CD4-positive, alpha-beta T cell treated with Interleukin-6 at 100 ng/mL for 8 hours (primary cell): Measurements from ENCODE around the gene SLC52A1.
"Not testable (repeated sequence)": the region's sequence is repeated elsewhere in the genome, so short reads cannot be mapped to it uniquely, and the experiment has no call there.

Source experiments
- DNase-seq: peaks from one replicate; pipeline ENCODE4 v3.0.0-alpha.2; 2020; ENCODE audit warnings: mixed read lengths, low spot score

The SLC52A1 gene

DNA sequence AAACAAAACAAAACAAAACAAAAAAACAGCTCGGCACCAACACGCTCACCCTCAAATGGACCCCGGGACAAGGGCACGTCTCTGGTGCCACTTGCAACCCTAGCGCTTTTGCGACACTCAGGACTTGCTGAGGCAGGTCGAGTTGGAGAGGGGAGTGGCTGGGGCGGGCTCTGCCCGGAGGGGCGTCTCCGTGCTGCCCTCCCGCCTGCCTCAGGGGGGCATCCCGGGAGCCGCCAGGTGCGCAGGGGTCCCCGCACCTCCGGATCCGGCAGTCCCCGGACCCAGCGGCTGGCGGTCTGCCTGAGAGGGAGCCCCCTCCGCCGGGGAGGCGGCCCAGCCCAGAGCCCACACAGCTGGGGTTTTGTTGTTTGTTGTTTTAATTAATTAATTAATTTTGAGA lies at the start of gene SLC52A1:
Gene SLC52A1, minus strand, starts transcription at position 112 of the 400 bp plus-strand sequence. CDS start 820 bp downstream, outside the sequence.
- DNase-seq: no peak

DNA sequence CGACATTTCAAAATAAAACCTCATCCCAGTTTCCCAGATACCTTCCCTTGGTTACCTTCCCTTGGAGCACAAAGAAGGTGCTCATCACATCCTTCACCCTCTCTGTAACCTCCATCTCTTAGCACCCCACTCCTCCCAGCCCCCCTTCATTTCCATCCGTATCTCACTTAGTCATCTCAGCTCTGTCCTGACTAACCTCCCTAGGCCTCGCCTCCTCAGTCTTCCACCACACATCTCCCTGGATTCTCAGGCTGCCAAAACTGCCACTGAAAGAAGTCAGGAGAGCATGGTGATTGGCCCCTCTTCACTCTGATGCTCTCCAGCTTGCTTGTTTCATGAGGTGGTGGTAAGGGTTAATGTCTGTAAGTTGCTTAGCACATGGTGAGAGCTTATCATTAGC lies 45.4 kb upstream of the SLC52A1 start:
- DNase-seq: no peak

DNA sequence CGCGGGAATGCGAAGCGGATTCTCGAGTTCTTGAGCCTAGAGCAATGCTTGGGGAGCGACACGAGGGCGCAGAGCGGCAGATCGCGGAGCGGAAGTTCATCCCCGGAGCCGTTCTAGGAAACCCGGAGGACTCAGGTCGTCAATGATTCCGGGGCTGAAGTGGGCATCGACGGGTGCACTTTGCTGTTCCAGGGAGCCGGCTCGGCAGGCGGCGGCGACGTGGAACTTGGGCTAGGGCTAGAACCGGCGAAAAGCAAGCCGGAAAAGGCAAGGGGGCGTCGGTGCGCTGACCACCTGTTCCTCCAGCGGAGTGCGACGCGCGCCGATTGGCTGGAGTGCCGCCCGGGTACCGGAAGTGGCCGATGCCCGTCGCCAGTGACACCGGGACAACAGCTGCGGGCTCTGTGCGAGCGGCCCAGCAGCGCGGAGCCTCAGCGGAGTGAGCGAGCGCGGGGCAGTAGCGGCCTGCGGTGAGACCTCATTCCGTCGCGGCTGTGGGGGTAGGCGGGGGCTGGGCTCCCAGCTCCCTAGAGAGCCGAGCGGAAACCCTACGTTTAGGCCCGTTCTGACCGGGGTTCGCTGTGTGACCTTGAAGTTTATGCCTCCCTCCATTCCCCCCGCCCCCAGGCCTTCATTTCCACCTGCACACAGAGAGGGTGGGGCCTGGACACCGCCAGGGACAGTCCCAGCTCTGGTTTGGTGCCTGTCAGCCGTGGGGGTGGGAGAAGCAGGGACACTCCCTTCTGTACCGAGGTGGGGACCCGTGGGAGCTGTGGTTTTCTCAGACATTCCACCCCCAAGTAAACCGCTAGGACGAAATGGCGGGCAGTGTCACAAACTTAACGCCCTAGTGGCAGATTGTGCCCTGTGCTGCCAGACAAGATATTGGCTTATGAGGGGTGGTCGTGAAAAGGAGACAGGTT lies 43.1 kb upstream of the SLC52A1 start, which contains the start of gene ZFP3:
Gene ZFP3, plus strand, starts transcription at position 362 of the 923 bp plus-strand sequence. CDS start 13,038 bp downstream, outside the sequence.
- DNase-seq: peak; percentile 74

DNA sequence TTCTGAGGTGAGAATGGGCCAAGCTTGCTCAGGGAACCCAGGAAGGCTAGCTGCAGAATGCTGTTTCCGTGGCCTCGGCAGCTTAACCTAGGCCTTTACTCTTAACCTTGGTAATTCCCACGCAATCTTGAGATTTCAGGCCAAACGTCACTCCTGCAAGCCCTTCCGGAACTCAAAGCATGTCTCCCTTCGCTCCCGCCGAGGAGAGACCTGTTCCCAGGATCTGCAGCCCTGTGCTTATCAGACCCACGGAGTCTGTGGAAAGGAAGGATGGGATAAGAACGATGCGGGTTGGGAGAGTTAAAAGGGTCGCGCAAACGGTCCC lies 42.5 kb upstream of the SLC52A1 start:
- no peak for DNase-seq

DNA sequence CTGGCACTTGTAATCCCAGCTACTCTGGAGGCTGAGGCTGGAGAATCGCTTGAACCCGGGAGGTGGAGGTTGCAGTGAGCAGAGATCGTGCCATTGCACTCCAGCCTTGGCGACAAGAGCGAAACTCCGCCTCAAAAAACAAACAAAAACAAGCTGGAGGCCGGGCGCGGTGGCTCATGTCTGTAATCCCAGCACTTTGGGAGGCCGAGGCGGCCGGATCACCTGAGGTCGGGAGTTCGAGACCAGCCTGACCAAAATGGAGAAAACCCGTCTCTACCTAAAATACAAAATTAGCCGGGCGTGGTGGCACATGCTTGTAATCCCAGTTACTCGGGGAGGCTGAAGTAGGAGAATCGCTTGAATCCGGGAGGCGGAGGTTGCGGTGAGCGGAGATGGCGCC lies 42.0 kb upstream of the SLC52A1 start:
- not testable (repeated sequence) for DNase-seq

DNA sequence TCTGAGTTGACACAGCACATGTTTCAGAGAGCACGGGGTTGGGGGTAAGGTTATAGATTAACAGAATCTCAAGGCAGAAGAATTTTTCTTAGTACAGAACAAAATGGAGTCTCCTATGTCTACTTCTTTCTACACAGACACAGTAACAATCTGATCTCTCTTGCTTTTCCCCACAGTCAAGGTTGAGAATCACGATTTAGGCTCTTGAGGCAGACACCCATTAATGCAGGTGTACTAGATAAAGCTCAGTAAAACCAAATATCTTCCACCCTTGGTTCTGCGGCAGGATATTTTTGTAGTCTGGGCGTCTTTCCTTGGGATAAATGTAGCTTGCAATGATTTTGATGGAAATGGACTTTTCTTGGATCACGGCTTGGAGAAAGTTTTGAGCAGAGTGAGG lies 40.2 kb upstream of the SLC52A1 start:
- not testable (repeated sequence) for DNase-seq

DNA sequence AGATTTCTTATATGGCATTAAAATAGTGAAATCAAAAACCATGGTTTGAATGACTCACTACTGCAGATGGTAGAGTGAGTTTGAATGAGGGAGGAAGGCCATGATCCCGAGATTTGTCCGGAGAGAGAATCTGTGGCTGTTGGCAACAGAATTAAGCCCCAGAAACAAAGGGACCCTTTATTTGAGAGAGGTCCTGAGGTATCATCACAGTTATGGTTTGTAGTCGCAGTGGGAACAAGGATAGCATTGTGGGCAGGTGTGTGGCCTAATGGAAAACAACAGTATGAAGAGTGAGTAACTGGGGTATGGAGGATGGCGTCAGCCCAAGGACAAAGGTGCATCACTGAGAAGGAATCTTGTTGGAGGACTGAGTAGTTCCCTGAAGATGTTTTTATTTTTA lies 34.5 kb upstream of the SLC52A1 start:
- DNase-seq: no peak

DNA sequence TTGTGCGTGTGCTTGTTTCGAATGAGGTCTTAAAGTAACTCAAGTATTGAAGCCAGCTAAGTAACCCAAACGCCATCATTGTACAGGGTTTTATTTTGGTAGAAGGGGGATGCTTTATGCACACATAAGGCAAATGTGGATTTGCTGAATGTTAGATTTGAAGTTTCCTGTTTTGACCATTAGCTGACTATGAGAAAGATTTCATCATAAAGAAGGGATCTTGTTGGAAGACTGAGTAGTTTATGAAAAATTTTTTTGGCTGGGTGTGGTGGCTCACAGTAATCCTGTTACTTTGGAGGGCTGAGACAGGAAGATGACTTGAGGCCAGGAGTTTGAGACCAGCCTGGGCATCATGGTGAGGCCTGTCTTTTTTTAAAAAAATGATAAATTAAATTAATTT lies 33.0 kb upstream of the SLC52A1 start:
- no peak for DNase-seq

DNA sequence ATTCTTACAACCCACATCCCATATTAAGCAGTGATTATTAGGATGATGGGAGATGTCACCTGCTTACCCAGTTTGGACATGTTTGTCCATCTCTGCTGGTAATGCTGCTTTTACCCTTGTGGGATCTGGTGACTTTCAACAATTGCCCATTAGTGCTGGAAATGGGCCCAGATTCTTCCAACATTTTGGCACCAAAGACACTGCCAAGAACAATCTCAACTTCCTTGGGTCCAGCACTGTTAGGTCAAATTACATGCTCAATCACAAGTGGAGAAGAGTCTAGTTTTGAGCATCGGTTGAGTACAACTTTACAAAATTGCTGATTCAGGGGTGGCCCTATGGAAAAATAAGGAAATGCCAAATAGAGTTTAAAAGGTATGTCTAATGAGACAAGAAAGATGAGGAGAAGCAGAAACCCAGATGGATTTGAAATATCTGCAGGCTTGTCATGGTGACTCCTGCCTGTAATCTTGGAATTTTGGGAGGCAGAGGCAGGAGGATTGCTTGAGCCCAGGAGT lies 30.1 kb upstream of the SLC52A1 start:
- DNase-seq: no peak

DNA sequence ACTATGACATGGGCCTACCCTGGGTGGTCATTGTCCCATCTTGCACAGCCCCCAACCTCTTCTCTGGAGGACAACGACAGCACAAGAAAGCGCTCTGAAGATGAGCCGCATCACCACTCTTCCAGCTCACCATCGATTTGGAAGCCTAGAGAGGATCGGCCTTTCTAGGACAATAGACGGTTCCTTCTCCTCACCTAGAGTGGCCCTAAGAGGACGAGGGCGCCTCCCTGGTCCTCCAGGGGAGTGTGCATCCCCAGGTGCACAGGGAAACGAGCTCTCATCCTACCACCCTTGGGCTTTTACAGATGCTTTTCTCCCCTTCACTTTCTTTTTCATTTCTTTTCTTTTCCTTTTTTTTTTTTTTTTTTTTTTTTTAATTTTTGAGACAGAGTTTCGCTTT lies 20.3 kb upstream of the SLC52A1 start:
- no peak for DNase-seq

DNA sequence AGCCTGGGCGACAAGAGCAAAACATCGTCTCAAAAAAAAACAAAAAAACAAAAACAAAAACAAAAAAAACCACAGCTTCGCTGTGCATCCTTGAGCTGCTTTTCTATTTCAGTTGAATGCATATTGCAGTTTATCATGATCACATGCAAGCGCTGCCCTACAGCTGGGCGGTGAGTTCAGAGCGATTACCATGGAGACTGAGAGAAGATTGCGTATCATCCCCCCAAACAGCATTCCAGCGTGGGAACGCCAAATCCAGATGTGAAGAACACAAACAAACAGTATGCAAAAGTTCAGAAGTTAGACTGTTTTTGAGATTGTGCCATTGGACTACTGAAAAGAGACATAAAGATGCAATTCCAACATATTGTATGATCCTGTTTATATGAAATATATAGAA lies 15.1 kb upstream of the SLC52A1 start:
- DNase-seq: no peak

DNA sequence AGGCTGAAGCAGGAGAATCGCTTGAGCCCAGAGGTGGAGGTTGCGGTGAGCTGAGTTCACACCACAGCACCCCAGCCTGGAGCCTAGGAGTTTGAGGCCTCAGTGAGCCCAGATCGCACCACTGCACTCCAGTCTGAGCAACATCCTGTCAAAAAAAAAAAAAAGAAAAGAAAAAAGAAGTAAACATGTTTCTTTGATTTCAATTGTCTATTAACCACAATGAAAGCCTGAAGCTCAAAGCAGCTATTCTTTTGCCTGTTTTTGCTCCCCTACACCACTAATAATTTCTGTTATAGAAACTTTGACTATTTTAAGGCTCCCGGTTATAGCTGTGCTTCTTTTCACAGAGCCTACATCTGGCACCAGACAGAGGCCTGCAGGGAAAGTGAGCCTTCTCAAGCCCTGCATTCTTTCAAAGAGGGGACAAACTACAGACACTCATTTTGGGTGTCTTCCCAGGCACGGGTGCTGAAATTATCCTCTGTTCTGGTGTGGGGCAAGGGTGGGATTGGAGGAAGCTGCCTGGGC lies 14.2 kb upstream of the SLC52A1 start:
- peak; percentile 88 for DNase-seq

DNA sequence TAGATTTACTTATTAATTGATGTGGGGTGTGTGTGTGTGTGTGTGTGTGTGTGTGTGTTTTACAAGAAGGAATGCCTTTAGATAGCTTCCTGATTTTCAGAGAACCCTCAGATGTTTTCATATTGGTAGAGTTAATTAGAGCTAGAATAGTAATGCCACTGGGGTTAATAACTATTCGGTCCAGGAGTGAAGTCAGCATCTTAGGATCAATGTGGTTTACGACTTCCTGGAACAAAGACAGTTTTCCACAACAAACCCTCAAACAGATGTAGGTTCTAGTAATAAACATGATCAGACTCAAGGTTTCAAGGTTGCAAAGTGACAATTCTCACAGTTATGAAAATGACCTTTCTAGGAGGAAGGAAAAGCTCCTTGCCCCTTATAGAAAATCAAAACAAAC lies 12.2 kb upstream of the SLC52A1 start:
- DNase-seq: no peak

DNA sequence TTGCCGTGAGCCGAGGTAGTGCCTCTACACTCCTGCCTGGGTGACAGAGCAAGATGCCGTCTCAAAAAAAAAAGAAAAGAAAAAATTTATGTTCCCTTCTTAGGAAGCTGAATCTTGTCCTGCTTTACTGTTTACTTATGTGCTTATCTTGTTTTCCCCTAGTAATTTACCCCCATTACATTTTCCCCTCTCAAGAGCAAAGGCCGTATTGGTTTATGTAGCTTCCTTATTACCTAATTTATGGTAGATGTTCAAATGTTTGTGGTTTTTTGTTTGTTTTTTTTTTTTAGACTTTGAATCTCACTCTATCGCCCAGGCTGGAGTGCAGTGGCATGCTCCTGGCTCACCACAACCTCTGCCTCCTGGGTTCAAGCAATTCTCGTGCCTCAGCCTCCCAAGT lies 10.3 kb upstream of the SLC52A1 start:
- DNase-seq: no peak

DNA sequence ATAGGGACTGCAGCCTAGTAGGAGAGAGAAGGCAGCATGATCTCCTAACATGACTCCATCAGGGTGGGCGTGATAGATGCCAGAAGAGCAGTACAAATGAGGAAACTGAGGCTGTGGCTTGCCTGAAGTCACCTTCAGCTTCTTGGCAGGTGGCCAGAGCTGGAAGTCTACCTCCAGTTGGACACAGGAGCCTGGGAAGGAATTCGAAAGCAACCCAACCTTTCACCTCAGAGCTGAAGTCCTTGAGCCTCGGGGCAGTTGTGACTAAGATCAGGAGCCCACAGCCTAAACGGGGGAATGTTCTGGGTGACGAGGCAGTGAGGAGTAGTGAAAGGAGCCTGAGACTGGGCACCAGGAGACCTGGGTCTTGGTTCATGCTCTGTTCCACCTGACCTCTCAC lies 9.4 kb upstream of the SLC52A1 start:
- DNase-seq: no peak

DNA sequence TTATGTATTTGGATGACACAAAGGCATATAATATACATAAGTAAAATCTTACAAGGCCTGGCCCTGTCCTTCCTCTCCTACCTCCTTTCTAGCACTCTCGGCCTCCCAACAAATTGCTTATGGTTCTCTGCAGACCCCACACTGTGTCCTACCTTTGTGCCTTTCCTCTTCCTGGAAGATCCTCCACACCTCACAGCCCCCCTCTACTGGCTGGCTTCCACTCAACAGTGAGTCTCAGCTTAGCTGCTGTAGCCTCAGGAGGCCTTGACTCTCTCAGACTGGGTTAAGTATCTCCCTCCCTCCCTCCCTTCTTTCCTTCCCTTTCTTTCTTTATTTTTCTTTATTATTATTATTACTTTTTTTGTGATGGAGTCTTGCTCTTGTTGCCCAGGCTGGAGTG lies 8.3 kb upstream of the SLC52A1 start:
- DNase-seq: no peak

DNA sequence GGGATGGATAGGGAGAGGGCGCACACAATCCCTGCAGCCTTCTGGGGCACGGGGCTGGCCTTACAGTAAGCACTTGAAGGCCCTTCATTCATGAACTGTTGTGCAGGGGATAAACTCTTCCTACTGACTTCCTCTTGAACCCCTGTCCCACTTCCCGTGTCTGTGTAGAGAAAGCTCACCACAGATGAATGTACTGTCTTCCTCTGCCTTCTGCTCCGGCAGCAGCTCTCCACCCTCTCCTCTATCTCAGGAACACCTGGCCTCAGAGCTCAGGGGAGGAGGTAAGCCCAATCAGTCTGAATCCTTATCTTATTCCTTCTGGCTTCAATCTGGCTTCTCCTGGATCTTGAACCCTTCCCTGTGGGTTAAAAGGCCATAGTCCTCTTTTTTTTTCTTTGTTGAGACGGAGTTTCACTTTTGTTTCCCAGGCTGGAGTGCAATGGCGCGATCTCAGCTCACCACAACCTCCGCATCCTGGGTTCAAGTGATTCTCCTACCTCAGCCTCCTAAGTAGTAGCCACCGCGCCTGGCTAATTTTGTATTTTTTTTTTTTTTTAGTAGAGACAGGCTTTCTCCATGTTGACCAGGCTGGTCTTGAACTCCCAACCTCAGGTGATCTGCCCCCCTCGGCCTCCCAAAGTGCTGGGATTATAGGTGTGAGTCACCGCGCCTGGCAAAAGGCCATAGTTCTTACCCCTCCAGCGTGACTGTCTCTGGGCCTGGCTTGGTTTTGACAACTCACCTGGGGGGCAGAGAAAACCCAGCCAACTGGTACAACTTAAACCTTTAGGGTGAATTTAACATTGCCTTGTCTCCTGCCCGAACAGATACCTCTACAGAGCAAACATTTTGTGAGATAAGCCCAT lies 7.2 kb upstream of the SLC52A1 start:
- DNase-seq: peak; percentile 49

DNA sequence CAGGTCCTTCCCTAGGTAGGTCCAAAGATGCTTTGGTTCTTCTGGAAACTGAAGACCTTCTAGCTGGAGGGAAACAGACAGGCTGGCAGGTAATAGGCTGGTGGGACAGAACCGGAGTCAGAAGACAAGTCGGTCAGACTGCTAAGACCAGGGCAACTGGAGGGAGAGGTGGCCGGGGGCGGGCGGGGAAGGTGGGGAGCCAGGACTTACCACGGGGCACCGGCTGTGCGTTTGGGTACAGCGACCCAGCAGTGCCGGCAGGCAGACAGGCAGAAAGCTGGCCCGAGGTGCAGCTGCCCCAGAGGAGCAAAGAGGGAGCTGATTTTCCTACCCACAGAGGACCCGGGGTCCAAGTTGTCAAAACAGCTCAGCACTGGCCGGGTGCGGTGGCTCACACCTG lies 575 bp downstream of the SLC52A1 start:
- DNase-seq: no peak

DNA sequence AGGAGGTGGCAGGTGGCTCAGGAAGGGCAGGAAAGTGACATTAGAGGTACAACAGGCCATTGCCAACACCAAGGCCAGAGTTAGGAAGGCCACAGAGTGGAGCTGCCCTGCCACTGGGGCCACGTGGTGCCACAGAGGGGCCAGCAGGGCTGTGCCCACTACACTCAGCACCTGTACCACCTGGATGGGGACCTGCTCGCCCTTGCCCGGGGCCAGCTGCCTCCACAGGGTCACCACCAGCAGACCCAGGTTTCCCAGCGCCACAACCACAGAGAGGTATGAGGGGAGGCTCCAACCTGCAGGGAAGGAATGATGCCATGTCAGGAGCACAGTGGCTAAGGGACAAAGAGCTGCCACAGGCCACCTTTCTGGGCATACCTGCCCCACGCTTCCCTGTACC lies 1.2 kb downstream of the SLC52A1 start:
- DNase-seq: no peak

DNA sequence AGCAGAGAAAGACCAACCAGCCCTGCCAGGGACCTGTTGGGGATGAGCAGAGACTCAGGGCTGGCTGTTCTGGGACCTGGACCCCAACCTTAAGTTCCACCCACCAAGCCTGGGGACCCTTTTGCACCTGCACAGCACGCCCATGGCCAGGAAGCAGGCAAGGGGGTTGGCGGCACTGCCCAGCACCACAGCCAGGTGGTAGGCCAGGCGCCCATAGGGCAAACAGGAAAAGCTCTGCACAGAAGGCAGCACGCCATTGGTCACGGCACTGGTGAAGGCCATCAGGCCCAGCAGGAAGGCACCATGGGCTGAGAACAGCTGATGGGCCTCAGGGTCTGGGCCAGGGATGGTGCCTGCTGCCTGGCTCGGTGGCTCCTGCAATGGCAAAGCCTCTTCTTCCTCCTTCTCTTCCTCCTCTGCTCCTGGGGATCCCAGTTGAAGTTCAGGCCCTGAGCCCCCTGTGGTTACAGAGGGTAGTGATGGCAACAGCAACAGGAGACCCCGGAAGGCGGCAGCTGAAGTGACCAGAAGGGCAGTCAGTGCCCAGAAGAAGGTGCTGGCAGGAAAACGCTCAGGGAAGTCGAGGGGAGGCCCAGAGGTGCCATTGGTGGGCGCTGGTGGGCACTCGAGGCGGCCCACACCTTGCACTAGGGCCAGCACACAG lies 1.7 kb downstream of the SLC52A1 start:
- no peak for DNase-seq

DNA sequence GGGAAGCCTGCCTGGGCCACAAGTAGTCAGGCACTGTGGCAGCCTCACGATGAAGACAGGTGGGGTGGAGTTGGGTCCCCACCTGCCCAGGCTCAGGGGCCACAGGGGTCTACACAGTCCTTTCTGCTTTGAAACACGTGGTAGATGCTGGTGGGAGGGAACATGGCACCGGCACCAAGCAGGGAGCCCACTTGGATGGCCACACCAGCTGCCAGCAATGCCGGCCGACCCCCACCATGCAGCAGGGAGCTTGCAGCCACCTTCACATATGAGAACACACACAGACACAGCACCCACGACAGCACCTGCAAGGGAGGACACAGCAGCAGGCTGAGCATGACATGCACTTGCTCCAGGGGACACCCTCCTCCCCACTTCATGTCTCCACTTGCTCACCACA lies 2.4 kb downstream of the SLC52A1 start:
- DNase-seq: no peak
